Upper lobe of left lung (tissue), 6 donors: ENCODE measurements around the gene DHX29. TPM values are rescaled to one million over a fixed set of nuclear protein-coding genes. Genes with fewer than 3 reads are reported as not detected.
A peak's percentile ranks its signal among the peaks of the same experiment; 100 is the strongest.

ENCODE experiments used
- ATAC-seq, 2 donors: fragments of 200-7000 bp; cut with Tn5 transposase; one replicate each; pipeline ENCODE4 v1.9.1; 2022; ENCODE audit warnings: mild to moderate bottlenecking in 2 of 2, moderate library complexity in 2 of 2; ENCODE audit not compliant: low FRiP score in 2 of 2
- DNase-seq, 2 donors: peaks; one replicate each; pipeline ENCODE4 v3.0.0-alpha.2; 2019 to 2020
- H3K27ac ChIP-seq, 4 donors: fragments of 200-600 bp; sonication (generic); one replicate each; pipeline ENCODE4 v1.5.1; 2016 to 2019
- H3K27me3 ChIP-seq, 4 donors: fragments of 200-600 bp; sonication (generic); one replicate each; pipeline ENCODE4 v1.5.1; 2017 to 2019
- H3K36me3 ChIP-seq, 4 donors: fragments of 200-600 bp; sonication (generic); one replicate each; pipeline ENCODE4 v1.5.1; 2016 to 2019
- H3K4me1 ChIP-seq, 4 donors: fragments of 200-600 bp; sonication (generic); one replicate each; pipeline ENCODE4 v1.5.1; 2018 to 2019
- H3K4me3 ChIP-seq, 4 donors: fragments of 200-600 bp; sonication (generic); one replicate each; pipeline ENCODE4 v1.5.1; 2017 to 2019; ENCODE audit warnings: mild to moderate bottlenecking in 2 of 4, moderate library complexity in 1 of 4
- H3K9me3 ChIP-seq, 4 donors: fragments of 200-600 bp; sonication (generic); one replicate each; pipeline ENCODE4 v1.5.1; 2018 to 2019
- EP300 ChIP-seq, 4 donors: sonication (generic); formaldehyde crosslinking; IDR thresholded peaks; one replicate each; pipeline ENCODE4 v1.5.1; 2017; ENCODE audit warnings: antibody characterized with exemption in 4 of 4, control low read depth in 2 of 4
- POLR2A ChIP-seq, 4 donors: fragments of 450-650 bp; IDR thresholded peaks; one replicate each; pipeline ENCODE4 v1.5.1; 2016 to 2017; ENCODE audit warnings: antibody characterized with exemption in 4 of 4, mild to moderate bottlenecking in 2 of 4
- POLR2AphosphoS5 ChIP-seq, 2 donors: sonication (generic); formaldehyde crosslinking; IDR thresholded peaks; one replicate each; pipeline ENCODE4 v1.5.1; 2017; ENCODE audit warnings: antibody characterized with exemption in 2 of 2
- WGBS, 2 donors: methylation state at CpG; one replicate each; pipeline ENCODE4 v1.1.5; 2017 to 2018; 5-methylcytosine and 5-hydroxymethylcytosine counted together
- total RNA-seq, 6 donors: library from RNA; depleted of rRNA in 4 of 6; stranded (reverse); fragments of >200 nt in 4 of 6; gene quantifications; one replicate each; pipeline versions ENCODE4 v1.1.0 to v1.2.1, GENCODE V29; 2016 to 2021
- TF ChIP-seq, protein P1 (sequence below), 6 experiments: fragments of 450-650 bp in 4 of 6; fragments of 200-600 bp in 2 of 6; sonication (generic) in 2 of 6; IDR thresholded peaks; one replicate each; pipeline ENCODE4 v1.5.1; 2016 to 2019; ENCODE audit warnings: antibody characterized with exemption in 6 of 6
- donor health status: DM: no; HTN: no; CAD: no; lungs with moderate emphysema.
- donor health status: DM: no; HTN: yes; CAD: no; lungs with severe emphysema.

DHX29 gene
- total RNA-seq, 6 donors from 2014 or later, result 19.5 to 36.7 (median 24.1) TPM

DNA sequence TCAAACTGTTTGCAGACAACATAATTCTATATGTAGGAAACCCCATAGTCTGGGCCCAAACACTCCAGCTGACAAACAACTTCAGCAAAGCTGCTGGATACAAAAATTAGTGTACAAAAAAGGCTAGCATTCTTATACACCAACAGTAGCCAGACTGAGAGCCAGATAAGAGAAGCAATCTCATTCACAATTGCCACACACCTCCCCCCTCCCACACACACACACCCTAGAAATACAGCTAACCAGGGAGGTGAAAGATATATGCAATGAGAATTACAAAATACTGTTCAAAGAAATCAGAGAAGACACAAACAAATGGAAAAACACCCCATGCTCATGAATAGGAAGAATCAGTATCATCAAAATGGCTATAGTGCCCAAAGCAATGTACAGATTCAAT lies 9.3 kb upstream of the DHX29 start:
- Histone ChIP-seq H3K36me3 (no peaks in the 10 kb centered on the region), H3K9me3 (no peaks in the 10 kb centered on the region), H3K27me3 (no peaks in the 10 kb centered on the region), H3K4me3 (no peak overlapping the region), H3K4me1 (peaks cover 0 to 11% (median 5%) of the 10 kb centered on the region in 4 donors), H3K27ac (no peak overlapping the region)
- ATAC-seq, result no peak
- TF ChIP-seq, protein P1, sequence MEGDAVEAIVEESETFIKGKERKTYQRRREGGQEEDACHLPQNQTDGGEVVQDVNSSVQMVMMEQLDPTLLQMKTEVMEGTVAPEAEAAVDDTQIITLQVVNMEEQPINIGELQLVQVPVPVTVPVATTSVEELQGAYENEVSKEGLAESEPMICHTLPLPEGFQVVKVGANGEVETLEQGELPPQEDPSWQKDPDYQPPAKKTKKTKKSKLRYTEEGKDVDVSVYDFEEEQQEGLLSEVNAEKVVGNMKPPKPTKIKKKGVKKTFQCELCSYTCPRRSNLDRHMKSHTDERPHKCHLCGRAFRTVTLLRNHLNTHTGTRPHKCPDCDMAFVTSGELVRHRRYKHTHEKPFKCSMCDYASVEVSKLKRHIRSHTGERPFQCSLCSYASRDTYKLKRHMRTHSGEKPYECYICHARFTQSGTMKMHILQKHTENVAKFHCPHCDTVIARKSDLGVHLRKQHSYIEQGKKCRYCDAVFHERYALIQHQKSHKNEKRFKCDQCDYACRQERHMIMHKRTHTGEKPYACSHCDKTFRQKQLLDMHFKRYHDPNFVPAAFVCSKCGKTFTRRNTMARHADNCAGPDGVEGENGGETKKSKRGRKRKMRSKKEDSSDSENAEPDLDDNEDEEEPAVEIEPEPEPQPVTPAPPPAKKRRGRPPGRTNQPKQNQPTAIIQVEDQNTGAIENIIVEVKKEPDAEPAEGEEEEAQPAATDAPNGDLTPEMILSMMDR (IDR thresholded peaks at IDR 0.05), result no peak
- no peak for DNase-seq

- TF ChIP-seq POLR2AphosphoS5 (IDR thresholded peaks at IDR 0.05) (no peak), EP300 (IDR thresholded peaks at IDR 0.05) (no peak), POLR2A (IDR thresholded peaks at IDR 0.05) (no peak)
- TF ChIP-seq, protein P1 (IDR thresholded peaks at IDR 0.05), result no peak
- Histone ChIP-seq H3K4me3 (no peak overlapping the region), H3K27me3 (no peaks in the 10 kb centered on the region), H3K36me3 (no peaks in the 10 kb centered on the region), H3K4me1 (peaks cover 0 to 11% (median 7%) of the 10 kb centered on the region in 4 donors), H3K9me3 (no peaks in the 10 kb centered on the region), H3K27ac (no peak overlapping the region)
- WGBS, 2 donors, result 98 to 100% methylated on average over 2 of the region's 2 CpGs
- ATAC-seq (no peak), DNase-seq (no peak)
These were observed 8.8 kb upstream of the DHX29 start for GRCh38 chr5:55316289-55316688.

DNA sequence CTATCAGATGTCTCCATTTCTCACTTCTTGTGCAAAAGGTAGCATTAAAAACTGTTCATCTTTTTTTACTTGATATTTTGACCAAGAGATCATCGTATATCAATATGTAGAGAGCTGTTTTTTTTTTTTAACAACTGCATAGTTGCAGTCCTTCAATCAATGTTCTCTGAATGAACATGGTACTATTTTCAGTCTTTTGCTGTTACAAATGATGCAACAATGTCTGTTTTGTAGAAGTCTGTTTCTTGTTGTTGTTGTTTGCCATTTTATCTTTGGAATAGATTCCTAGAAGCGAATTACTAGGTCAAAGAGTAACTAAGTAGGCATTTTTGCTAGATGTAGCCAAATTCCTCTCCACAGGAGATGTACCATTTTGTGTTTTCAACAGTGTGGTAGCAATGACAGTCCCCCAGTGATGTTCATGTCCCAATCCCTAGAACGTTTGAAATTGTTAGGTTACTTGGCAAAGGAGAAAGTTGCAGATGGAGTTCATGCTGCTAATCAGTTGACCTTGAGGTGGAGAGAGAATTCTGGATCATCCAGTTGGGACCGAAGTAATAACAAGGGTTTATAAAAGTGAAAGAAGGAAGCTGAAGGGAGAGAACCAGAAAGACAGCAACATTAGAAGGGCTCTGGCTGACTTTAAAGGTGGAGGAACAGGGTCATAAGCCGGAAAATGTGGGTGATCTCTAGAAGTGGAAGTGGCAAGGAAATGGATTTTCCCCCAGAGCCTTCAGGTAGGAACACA lies 6.5 kb upstream of the DHX29 start:
- ATAC-seq, result no peak
- no peak for TF ChIP-seq EP300 (IDR thresholded peaks at IDR 0.05)
- no peak for TF ChIP-seq POLR2AphosphoS5 (IDR thresholded peaks at IDR 0.05)
- no peak for TF ChIP-seq POLR2A (IDR thresholded peaks at IDR 0.05)
- TF ChIP-seq, protein P1 (IDR thresholded peaks at IDR 0.05), result no peak

GRCh38 chr5:55308254-55308836 lies 851 bp upstream of the DHX29 start:
- Histone ChIP-seq H3K4me1 (peaks cover 46 to 62% (median 54%) of the 10 kb centered on the region in 4 donors), H3K36me3 (no peaks in the 10 kb centered on the region), H3K9me3 (no peaks in the 10 kb centered on the region), H3K27me3 (no peaks in the 10 kb centered on the region), H3K27ac (peak overlapping the region; percentile 89 to 96 (median 94)), H3K4me3 (peak overlapping the region; percentile 62 to 80 (median 70))
- 0 to 2% methylated on average over 13 of the region's 13 CpGs for WGBS, 2 donors
- DNase-seq (peak in 1 of 2 donors; percentile 22), ATAC-seq (no peak)
- no peak for TF ChIP-seq EP300 (IDR thresholded peaks at IDR 0.05)
- no peak for TF ChIP-seq POLR2A (IDR thresholded peaks at IDR 0.05)
- no peak for TF ChIP-seq POLR2AphosphoS5 (IDR thresholded peaks at IDR 0.05)
- TF ChIP-seq, protein P1 (IDR thresholded peaks at IDR 0.05), result no peak

More for the DNA sequence above, 6.5 kb upstream of the DHX29 start:
- H3K4me1 ChIP-seq, result peaks cover 9 to 31% (median 24%) of the 10 kb centered on the region in 4 donors
- 72 to 77% methylated on average over 5 of the region's 5 CpGs for WGBS, 2 donors
- H3K36me3 ChIP-seq, result no peaks in the 10 kb centered on the region
- H3K27ac ChIP-seq, result peak overlapping the region in 1 of 4 donors; percentile 5
- no peaks in the 10 kb centered on the region for H3K9me3 ChIP-seq
- DNase-seq, result no peak
- no peak overlapping the region for H3K4me3 ChIP-seq
- H3K27me3 ChIP-seq, result no peaks in the 10 kb centered on the region
